KOPT-K1 (cell line): Measurements from ENCODE around the gene SDHD.
"Not testable (repeated sequence)": the region's sequence is repeated elsewhere in the genome, so short reads cannot be mapped to it uniquely, and the experiment has no call there.

Source experiments
- H3K27ac ChIP-seq: fragments of 200-600 bp; sonication (generic); 2 replicates; pipeline ENCODE4 v1.5.1; 2016; ENCODE audit warnings: antibody characterized with exemption, mild to moderate bottlenecking, low read depth, low read length; ENCODE audit not compliant: poor library complexity, severe bottlenecking
- H3K36me3 ChIP-seq: fragments of 200-600 bp; sonication (generic); 2 replicates; pipeline ENCODE4 v1.5.1; 2017; ENCODE audit warnings: antibody characterized with exemption, mild to moderate bottlenecking, low read length, moderate library complexity; ENCODE audit not compliant: insufficient read depth
- H3K9me3 ChIP-seq: fragments of 200-600 bp; sonication (generic); 2 replicates; pipeline ENCODE4 v1.5.1; 2017; ENCODE audit warnings: antibody characterized with exemption, low read length, mild to moderate bottlenecking; ENCODE audit not compliant: insufficient read depth, poor library complexity, severe bottlenecking

Gene SDHD

DNA sequence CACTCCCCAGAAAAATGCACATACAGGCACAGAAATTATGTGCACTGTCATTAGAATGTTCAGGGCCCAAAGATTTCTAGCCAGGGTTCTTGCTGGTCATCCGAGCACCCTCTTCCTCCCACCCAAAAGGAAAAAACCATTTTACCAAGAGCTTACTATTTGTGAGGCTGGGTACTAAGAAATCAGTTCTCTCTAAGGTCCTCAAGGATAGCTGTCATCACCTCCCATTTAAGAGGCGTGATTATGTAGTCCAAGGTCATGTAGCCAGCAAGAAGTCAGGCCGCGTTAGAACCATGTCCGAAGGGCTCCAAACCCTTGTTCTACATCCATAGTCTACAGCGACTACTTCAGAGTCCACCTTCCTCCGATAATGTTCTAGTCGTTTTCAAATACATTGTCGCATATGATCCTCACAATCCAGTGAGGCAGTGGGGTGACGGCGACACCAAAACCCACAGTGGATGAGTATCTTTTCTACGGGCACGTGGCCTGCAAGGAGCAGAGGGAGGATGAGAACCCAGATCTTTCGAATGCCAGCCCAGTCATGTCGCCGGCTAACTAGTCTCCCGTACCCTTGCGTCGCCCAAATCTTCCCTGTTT lies 751 bp upstream of the SDHD start:
- H3K36me3 ChIP-seq: peaks cover 79% of the 10 kb centered on the region
- peak overlapping the region; percentile 85 for H3K27ac ChIP-seq
- no peaks in the 10 kb centered on the region for H3K9me3 ChIP-seq

DNA sequence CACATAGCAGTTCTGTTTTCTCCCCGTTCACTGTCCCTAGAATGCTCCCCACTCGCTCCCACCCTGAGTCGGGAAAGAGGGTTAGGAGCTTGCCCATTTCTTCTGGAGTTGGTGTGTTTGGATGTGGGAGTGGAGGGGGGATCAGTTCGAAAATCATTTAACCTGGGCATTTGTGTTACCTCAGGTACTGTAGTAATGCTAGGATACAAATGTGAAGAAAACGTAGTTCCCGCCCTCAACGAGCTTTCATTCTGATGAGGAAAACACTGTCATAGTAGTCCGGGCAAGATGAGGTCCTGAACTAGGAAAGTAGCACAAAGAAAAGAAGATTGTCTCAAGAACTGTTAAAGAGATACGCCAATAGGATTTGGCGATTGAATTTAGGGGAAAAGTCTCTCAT lies 539 bp downstream of the SDHD start:
- H3K27ac ChIP-seq: peak overlapping the region; percentile 85
- peaks cover 79% of the 10 kb centered on the region for H3K36me3 ChIP-seq

DNA sequence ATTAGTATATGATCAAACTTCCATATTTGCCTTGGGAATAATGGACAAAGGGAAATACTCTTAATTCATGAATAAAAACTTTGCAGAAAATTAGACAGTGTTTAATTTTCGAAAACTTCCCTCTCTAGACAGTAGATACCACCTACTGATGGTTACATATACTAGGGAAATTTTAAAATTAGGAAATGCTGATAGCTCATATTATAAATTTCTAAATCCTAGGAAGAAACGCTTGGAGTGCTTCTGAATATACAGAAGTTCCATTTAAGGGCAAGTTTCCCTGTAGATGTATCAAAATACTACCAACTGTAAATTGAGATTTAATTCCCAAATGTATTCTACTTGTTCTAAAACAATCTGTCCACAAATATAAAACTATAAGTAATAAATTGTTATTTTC lies 8.6 kb downstream of the SDHD start:
- peaks cover 70% of the 10 kb centered on the region for H3K36me3 ChIP-seq

More for the DNA sequence above, 539 bp downstream of the SDHD start:
- H3K9me3 ChIP-seq: no peaks in the 10 kb centered on the region

DNA sequence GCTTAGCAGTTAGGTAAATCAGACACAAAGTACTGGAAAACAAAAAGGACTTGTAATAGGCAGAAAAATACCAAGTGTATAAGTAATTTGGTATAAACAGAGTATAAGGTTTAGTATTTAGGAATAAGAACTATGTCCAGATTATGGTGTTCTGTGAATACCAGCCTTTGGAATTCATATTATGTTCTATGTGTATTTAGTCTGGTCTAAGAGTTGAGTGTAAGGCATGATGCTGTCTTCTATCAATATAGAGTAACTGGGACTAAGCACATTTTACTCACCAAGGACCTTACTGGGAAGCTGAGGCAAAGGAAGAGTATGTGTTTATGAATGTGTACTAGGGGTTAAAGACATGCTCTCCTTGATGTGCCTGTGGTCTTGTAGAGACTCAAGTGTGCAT lies 9.5 kb downstream of the SDHD start:
- H3K36me3 ChIP-seq: peaks cover 61% of the 10 kb centered on the region
- H3K27ac ChIP-seq: no peak overlapping the region
- no peaks in the 10 kb centered on the region for H3K9me3 ChIP-seq

More for the DNA sequence above, 8.6 kb downstream of the SDHD start:
- not testable (repeated sequence) for H3K27ac ChIP-seq, H3K9me3 ChIP-seq

DNA sequence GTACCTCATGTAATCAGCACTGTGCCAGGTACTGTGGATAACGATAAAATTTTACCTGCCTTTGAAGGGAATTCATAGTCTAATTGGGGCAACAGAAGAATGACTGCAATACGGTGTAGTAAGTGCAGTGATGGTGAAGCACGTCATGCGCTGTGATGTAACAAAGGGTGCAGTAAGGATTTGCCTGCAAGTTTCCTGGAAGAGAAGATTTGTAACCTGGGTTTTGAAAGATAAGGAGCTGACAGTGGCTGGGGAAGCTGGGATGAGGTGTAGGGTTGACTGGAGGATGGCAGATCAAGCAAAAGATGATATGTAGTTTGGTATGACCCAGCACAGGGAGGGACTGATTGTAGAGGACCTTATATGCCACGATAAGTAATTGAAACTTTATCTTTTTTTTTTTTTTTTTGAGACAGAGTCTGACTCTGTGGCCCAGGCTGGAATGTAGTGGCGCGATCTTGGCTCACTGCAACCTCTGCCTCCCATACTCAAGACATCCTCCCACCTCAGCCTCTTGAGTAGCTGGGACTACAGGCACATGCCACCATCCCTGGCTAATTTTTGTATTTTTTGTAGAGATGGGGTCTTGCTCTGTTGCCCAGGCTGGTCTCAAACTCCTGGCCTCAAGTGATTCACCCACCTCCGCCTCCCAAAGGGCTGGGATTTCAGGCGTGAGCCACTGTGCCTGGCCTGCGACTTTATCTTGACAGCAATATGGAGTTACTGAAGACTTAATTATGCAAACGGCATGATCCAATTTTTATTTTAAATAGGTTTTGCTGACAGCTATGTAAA lies 11.3 kb downstream of the SDHD start:
- no peaks in the 10 kb centered on the region for H3K9me3 ChIP-seq
- H3K27ac ChIP-seq: no peak overlapping the region
- H3K36me3 ChIP-seq: peaks cover 44% of the 10 kb centered on the region

DNA sequence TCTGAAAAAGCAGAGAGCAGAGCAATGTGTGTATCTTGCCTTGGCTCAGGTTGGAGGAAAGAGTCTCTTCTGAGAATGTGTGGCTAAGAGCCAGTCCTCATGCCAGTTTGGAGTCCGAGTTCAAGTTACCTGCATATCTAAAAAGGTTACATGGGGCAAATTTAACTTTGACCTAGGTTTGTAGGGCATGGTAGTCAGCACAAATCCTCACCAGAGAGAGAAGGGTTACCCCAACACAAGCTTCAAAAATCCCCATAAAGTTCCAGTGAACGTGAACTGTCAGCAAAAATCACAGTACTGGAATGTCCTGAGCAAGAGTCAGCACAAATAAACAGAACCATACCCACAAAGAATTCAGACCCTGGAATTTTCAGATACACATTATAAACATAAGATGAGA lies 13.8 kb downstream of the SDHD start:
- no peak overlapping the region for H3K27ac ChIP-seq
- peaks cover 22% of the 10 kb centered on the region; the same call in 1 of the 2 replicates for H3K36me3 ChIP-seq
- no peaks in the 10 kb centered on the region for H3K9me3 ChIP-seq

DNA sequence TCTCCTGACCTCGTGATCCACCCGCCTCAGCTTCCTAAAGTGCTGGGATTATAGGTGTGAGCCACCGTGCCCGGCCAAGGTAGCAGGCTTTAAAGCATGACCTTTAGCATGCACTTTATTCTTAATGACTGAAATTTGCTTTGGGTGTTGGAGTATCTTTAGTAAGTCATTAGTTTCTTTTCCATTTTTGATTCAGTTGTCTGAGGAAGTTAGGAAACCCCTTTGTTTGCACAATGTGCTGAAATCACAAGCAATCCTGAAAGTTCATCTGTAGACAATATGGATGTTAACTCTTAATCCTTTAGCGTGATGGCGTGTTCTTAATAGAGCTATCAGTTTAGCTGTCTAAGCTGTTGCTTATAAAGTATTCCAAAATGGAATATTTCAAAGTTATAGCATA lies 16.8 kb downstream of the SDHD start:
- H3K36me3 ChIP-seq: no peaks in the 10 kb centered on the region
- H3K9me3 ChIP-seq: no peaks in the 10 kb centered on the region
- no peak overlapping the region for H3K27ac ChIP-seq

DNA sequence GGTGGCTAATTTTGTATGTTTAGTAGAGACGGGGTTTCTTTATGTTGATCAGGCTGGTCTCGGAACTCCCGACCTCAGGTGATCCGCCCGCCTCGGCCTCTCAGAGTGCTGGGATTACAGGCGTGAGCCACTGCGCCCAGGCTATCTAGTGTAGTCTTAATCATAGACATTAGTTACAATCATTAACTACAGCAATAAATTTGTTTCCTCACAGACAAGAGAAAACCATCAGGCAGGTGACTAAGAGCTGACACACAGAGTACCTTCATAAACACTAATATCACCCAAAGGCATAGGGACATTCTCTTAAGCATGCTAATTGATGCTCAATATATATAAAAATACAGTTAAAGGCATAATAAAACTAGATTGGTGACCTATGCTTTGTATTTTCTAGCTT lies 19.4 kb downstream of the SDHD start:
- Histone ChIP-seq H3K27ac (no peak overlapping the region), H3K9me3 (no peaks in the 10 kb centered on the region), H3K36me3 (no peaks in the 10 kb centered on the region)

DNA sequence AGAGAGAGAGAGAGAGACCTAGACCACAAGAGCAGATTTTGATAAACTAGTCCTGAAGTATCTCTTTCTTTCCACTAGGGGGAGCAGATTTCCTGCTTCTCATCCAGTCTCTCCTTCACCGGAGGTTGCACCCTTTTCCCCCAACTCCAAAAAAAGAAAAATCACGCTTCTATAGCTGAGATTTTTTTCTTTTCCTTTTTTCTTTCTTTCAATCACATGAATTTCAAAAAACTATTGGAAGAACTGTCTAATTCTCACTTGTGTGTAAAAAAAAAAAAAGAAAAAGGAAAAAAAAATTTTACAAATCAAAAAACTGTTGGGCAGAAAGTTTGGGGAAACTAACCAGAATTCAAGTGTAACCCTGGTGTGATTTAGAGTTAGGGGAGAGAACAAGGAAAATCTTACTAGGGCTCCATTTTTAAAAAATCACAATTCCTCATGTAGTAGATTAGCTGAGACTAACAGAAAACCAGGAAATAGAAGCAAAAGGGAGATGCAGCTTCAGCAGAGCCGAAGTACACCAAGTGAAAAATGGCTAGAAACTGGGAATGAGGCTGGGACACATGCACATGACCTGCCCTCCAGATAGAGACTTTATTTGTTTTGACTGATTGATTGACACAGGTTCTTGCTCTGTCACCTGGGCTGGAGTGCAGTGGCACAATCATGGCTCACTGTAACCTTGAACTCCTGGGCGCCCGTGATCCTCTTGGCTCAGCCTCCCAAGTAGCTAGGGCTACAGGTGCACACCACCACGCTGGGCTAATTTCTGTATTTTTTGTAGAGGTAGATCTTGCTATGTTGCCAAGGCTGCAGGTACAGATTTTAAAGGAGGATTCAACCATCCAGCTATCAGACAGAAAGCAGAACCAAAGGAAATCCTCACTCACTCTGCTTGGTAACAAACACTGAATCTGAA lies 27.1 kb downstream of the SDHD start:
- Histone ChIP-seq H3K27ac (no peak overlapping the region), H3K9me3 (no peaks in the 10 kb centered on the region), H3K36me3 (no peaks in the 10 kb centered on the region)

DNA sequence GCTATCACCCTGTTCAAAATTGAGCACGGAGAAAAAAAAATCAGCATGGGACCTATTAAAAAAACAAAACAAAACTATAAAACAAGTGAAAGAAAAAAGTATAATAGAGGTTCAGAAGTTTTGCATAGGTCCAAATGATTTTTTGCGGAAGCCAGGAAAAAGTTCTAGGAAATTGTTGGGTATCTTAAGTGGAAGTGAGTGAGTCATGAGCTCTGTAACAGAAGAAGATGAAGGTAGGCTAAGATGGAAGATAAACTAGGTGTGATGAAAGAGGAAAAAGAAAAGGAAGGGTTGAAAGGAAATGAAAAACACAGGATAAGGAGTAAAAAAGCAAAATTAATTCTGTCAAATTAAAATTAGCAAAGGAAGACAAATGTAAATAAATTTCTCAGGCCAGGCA lies 27.8 kb downstream of the SDHD start:
- no peaks in the 10 kb centered on the region for H3K9me3 ChIP-seq
- H3K36me3 ChIP-seq: no peaks in the 10 kb centered on the region
- no peak overlapping the region for H3K27ac ChIP-seq

DNA sequence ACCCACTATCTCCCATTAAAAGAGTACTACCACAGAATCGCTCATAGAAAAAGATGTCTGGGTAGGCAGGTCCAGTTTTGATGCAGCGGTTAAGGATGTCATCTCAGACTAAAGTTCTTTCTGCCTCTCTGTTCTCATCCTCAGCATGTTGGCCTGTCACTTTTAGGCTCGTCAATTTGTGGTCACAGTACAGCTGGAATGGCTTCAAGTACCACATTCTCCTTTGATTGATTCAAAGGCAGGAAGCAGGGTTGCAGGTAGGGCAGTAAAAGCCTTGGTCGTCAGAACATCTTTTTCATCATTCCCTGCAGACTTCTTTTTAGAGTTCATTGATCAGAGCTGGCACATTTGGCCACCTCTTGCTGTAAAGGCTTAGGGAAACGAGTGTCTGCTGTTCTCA lies 28.7 kb downstream of the SDHD start:
- Histone ChIP-seq H3K36me3 (no peaks in the 10 kb centered on the region), H3K9me3 (no peaks in the 10 kb centered on the region), H3K27ac (no peak overlapping the region)

DNA sequence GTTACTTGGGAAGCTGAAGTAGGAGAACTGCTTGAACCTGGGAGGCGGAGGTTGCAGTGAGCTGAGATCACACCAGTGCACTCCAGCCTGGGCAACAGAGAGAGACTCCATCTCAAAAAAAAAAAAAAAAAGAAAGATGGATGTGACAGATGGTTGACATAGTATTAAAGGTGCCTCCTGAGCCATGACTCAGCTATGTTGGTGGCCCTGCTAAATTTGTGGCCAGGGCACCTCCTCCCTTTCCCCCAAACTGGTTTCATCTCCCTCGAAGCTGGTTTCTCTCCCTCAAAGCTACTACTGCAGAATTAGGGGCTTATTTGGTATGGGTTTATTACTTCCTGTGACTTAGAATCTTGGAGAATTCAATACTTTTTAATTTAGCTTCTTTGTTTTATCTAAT lies 31.5 kb downstream of the SDHD start:
- Histone ChIP-seq H3K36me3 (no peaks in the 10 kb centered on the region), H3K9me3 (no peaks in the 10 kb centered on the region), H3K27ac (no peak overlapping the region)

DNA sequence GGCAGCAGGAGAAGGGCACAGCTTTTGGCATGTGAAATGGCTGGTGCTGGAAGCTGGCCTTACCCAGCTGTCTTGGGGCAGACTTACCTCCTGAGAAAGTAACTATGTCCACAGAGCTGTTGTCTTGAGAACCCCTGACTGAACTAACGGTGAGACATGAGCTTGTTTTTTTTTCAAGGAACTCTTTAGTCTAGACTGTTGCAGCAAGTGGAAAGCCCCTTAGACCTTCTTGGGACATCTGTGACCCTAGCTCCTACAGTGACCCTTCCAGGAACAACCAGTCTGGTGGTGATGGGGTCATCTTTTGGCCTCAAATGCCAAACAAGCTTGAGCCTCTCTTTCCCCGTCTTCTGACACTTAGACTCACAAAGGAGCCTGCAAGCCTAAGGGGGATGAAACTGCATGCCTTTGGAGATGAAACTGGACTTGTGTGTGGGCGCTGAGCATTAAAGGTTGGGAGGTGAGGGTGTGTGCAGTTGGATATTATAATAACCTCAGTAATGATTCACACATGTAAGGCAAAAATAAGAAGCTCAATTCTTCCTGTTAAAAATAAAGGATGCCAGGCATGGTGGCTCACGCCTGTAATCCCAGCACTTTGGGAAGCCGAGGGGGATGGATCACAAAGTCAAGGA lies 35.4 kb downstream of the SDHD start:
- H3K36me3 ChIP-seq: no peaks in the 10 kb centered on the region
- no peak overlapping the region for H3K27ac ChIP-seq
- H3K9me3 ChIP-seq: no peaks in the 10 kb centered on the region

DNA sequence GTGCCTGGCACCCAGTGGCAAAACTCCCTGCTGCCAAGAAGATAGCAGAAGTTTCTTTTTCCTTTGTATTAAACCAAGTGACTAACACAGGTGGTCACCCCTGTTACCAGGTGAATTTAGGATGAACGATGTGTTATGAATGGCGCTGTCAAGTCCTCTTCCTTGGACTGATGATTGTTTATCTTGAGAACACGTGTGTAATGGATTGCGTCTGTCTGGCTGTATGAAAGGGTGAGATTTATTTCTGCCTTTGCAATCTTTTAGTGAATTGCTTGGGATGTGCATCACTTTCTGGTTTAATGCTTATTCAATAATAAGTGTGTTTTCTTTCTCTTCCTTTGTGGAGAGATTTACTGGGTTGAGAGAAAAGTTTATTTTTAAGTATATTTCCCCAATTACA lies 36.5 kb downstream of the SDHD start:
- no peaks in the 10 kb centered on the region for H3K36me3 ChIP-seq
- no peak overlapping the region for H3K27ac ChIP-seq
- no peaks in the 10 kb centered on the region for H3K9me3 ChIP-seq

DNA sequence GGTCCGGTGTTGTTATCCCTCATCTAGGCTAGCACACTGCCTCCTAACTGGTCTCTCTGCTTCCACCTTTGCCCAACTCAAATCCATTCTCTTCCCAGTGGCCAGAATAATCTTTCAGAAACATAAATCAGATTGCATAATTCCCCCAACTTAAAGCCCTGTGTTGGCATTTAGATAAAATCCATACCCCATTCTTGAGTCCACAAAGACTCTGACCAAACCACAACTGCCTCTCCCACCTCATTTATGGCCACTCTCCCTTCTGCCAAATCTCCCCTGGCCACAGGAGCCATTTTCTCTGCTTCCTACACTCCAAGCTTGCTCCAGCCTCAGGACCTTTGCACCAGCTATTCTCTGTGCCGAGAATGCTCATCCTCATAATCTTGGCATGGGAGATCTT lies 40.4 kb downstream of the SDHD start:
- H3K9me3 ChIP-seq: no peaks in the 10 kb centered on the region
- no peaks in the 10 kb centered on the region for H3K36me3 ChIP-seq
- H3K27ac ChIP-seq: no peak overlapping the region
